Liver (tissue), 9 donors: ENCODE results near the gene AGAP5. TPM values are rescaled to one million over a fixed set of nuclear protein-coding genes. Genes with fewer than 3 reads are reported as not detected.
"Not testable (repeated sequence)": the region's sequence is repeated elsewhere in the genome, so short reads cannot be mapped to it uniquely, and the experiment has no call there.

Experiments
- DNase-seq: peaks from one replicate; pipeline ENCODE4 v3.0.0-alpha.2; 2017; ENCODE audit warnings: low spot score
- H3K27ac ChIP-seq, 2 donors: one replicate each; pipeline ENCODE4 v1.7.0; 2013; ENCODE audit warnings: inconsistent platforms in 2 of 2, low read length in 2 of 2, control low read depth in 1 of 2, low read depth in 1 of 2, mild to moderate bottlenecking in 1 of 2
- H3K27me3 ChIP-seq, 4 donors: one replicate each; pipeline versions ENCODE4 v1.6.1 to v1.7.0; 2013; ENCODE audit warnings: low read length in 3 of 4, inconsistent platforms in 1 of 4, mild to moderate bottlenecking in 1 of 4, moderate library complexity in 1 of 4; ENCODE audit not compliant: control insufficient read depth in 4 of 4, insufficient read depth in 4 of 4
- H3K36me3 ChIP-seq, 4 donors: one replicate each; pipeline versions ENCODE4 v1.6.1 to v1.7.0; 2013; ENCODE audit warnings: low read length in 3 of 4, mild to moderate bottlenecking in 3 of 4, low read depth in 1 of 4, moderate library complexity in 1 of 4; ENCODE audit not compliant: control insufficient read depth in 4 of 4, insufficient read depth in 3 of 4
- H3K4me1 ChIP-seq, 4 donors: one replicate each; pipeline versions ENCODE4 v1.6.1 to v1.7.0; 2013; ENCODE audit warnings: low read length in 3 of 4, mild to moderate bottlenecking in 3 of 4, moderate library complexity in 1 of 4; ENCODE audit not compliant: control insufficient read depth in 4 of 4, insufficient read depth in 4 of 4
- H3K4me3 ChIP-seq, 3 donors: one replicate each; pipeline versions ENCODE4 v1.6.1 to v1.7.0; 2013; ENCODE audit warnings: low read length in 3 of 3, control low read depth in 1 of 3, low read depth in 1 of 3, mild to moderate bottlenecking in 1 of 3
- H3K9ac ChIP-seq, 2 donors: one replicate each; pipeline ENCODE4 v1.7.0; 2013; ENCODE audit warnings: low read length in 2 of 2, mild to moderate bottlenecking in 2 of 2, moderate library complexity in 2 of 2, control low read depth in 1 of 2, low read depth in 1 of 2
- H3K9me3 ChIP-seq, 4 donors: one replicate each; pipeline versions ENCODE4 v1.6.1 to v1.7.0; 2013; ENCODE audit warnings: low read length in 3 of 4; ENCODE audit not compliant: control insufficient read depth in 4 of 4
- ATF3 ChIP-seq: IDR thresholded peaks from 2 replicates; pipeline ENCODE4 v1.6.1; 2016; ENCODE audit warnings: antibody characterized with exemption
- CTCF ChIP-seq: fragments of 150-350 bp; IDR thresholded peaks from 2 replicates; pipeline ENCODE4 v1.5.1; 2017; ENCODE audit warnings: improper control_type of control experiment, low read depth, low read length; ENCODE audit not compliant: missing input control
- EGR1 ChIP-seq, 2 donors: IDR thresholded peaks; 2 replicates each; pipeline ENCODE4 v1.6.1; 2016 to 2018; ENCODE audit warnings: antibody characterized with exemption in 2 of 2, low read depth in 2 of 2
- FOXA1 ChIP-seq: IDR thresholded peaks from 2 replicates; pipeline ENCODE4 v1.6.1; 2016; ENCODE audit warnings: antibody characterized with exemption
- FOXA2 ChIP-seq: IDR thresholded peaks from 2 replicates; pipeline ENCODE4 v1.6.1; 2016; ENCODE audit warnings: antibody characterized with exemption
- GABPA ChIP-seq, 2 donors: IDR thresholded peaks in 1 of 2; conservative IDR thresholded peaks in 1 of 2; 2 replicates each; pipeline ENCODE4 v1.6.1; 2016; ENCODE audit warnings: antibody characterized with exemption in 2 of 2, mild to moderate bottlenecking in 1 of 2, moderate library complexity in 1 of 2
- HNF4A ChIP-seq, 2 donors: conservative IDR thresholded peaks; 2 replicates each; pipeline ENCODE4 v1.6.1; 2016; ENCODE audit warnings: antibody characterized with exemption in 2 of 2, mild to moderate bottlenecking in 2 of 2
- HNF4G ChIP-seq: IDR thresholded peaks from 2 replicates; pipeline ENCODE4 v1.6.1; 2016; ENCODE audit warnings: antibody characterized with exemption
- JUND ChIP-seq, 2 donors: IDR thresholded peaks; 2 replicates each; pipeline ENCODE4 v1.6.1; 2016; ENCODE audit warnings: antibody characterized with exemption in 2 of 2
- MAX ChIP-seq: IDR thresholded peaks from 2 replicates; pipeline ENCODE4 v1.6.1; 2016; ENCODE audit warnings: antibody characterized with exemption
- NR2F2 ChIP-seq: IDR thresholded peaks from 2 replicates; pipeline ENCODE4 v1.6.1; 2016; ENCODE audit warnings: antibody characterized with exemption
- RAD21 ChIP-seq, 2 donors: IDR thresholded peaks; 2 replicates each; pipeline ENCODE4 v1.6.1; 2016; ENCODE audit warnings: antibody characterized with exemption in 2 of 2, mild to moderate bottlenecking in 2 of 2
- REST ChIP-seq: IDR thresholded peaks from 2 replicates; pipeline ENCODE4 v1.6.1; 2016; ENCODE audit warnings: antibody characterized with exemption, mild to moderate bottlenecking
- RXRA ChIP-seq, 2 donors: IDR thresholded peaks; 2 replicates each; pipeline ENCODE4 v1.6.1; 2017 to 2018; ENCODE audit warnings: antibody characterized with exemption in 2 of 2, mild to moderate bottlenecking in 1 of 2
- SP1 ChIP-seq: IDR thresholded peaks from 2 replicates; pipeline ENCODE4 v1.6.1; 2018; ENCODE audit warnings: antibody characterized with exemption, mild to moderate bottlenecking
- TAF1 ChIP-seq: conservative IDR thresholded peaks from 2 replicates; pipeline ENCODE4 v1.6.1; 2016; ENCODE audit warnings: antibody characterized with exemption, mild to moderate bottlenecking
- YY1 ChIP-seq: IDR thresholded peaks from 2 replicates; pipeline ENCODE4 v1.6.1; 2016; ENCODE audit warnings: antibody characterized with exemption, mild to moderate bottlenecking
- ZBTB33 ChIP-seq: IDR thresholded peaks from 2 replicates; pipeline ENCODE4 v1.6.1; 2016; ENCODE audit warnings: antibody characterized with exemption
- WGBS: extraction: QIAGEN DNeasy Blood & Tissue Kit; methylation state at CpG from one replicate; pipeline ENCODE4 v1.1.7; 2013; 5-methylcytosine and 5-hydroxymethylcytosine counted together
- polyA plus RNA-seq, 2 donors: library from polyadenylated mRNA; stranded (reverse) in 1 of 2; unstranded in 1 of 2; fragments of 200-250 nt in 1 of 2; fragments of >200 nt in 1 of 2; fragmentation: Nextera tagmentation in 1 of 2; extraction: Ambion mirVana in 1 of 2; gene quantifications; one replicate each; pipeline versions ENCODE4 v1.2.1 to v1.2.3, GENCODE V29; 2013 to 2015
- total RNA-seq, 2 donors: library from RNA; depleted of rRNA; stranded (reverse); fragments of >200 nt; gene quantifications; one replicate each; pipeline ENCODE4 v1.2.3, GENCODE V29; 2014
- donor health status: healthy.
- donor health status: healthy.
- donor health status: healthy.
- donor health status: healthy.
- donor health status: healthy.

Gene AGAP5
- total and polyA plus RNA-seq, 4 donors: 1.4 to 9.1 (median 2.5) TPM

GRCh38 chr10:73730153-73730906 is 32.4 kb upstream of the AGAP5 start:
- Histone ChIP-seq H3K27ac (peak overlapping the region; percentile 80 to 85), H3K4me1 (peaks cover 8 to 16% (median 12%) of the 10 kb centered on the region in 4 donors), H3K9me3 (no peaks in the 10 kb centered on the region), H3K27me3 (no peaks in the 10 kb centered on the region), H3K9ac (peak overlapping the region; percentile 48 to 83), H3K4me3 (peak overlapping the region; percentile 70 to 94 (median 70)), H3K36me3 (peaks cover 6 to 30% (median 14%) of the 10 kb centered on the region in 4 donors)
- under 1% methylated on average over 58 of the region's 58 CpGs for WGBS
- DNase-seq: peak; percentile 94
- TF ChIP-seq RXRA (IDR thresholded peaks at IDR 0.05) (peak in 1 of 2 donors; percentile 33), EGR1 (IDR thresholded peaks at IDR 0.05; ENCODE audit: low read depth in 2 of 2) (no peak), CTCF (no peak), RAD21 (IDR thresholded peaks at IDR 0.05) (no peak), ATF3 (no peak), JUND (IDR thresholded peaks at IDR 0.05) (no peak), FOXA2 (no peak), HNF4G (no peak), GABPA (IDR thresholded peaks at IDR 0.05 in 1 of 2, conservative IDR thresholded peaks at IDR 0.05 in 1 of 2) (peak; percentile 99 to 100), NR2F2 (no peak), HNF4A (conservative IDR thresholded peaks at IDR 0.05) (peak in 1 of 2 donors; percentile 6), TAF1 (peak; percentile 49), ZBTB33 (peak; percentile 43), SP1 (peak; percentile 40), FOXA1 (no peak), YY1 (peak; percentile 72), MAX (peak; percentile 58), REST (peak; percentile 60)

- peak overlapping the region; percentile 48 to 82 for H3K9ac ChIP-seq
- peaks cover 8 to 16% (median 12%) of the 10 kb centered on the region in 4 donors for H3K4me1 ChIP-seq
- H3K27ac ChIP-seq: peak overlapping the region; percentile 80 to 85
- peaks cover 8 to 35% (median 16%) of the 10 kb centered on the region in 4 donors for H3K36me3 ChIP-seq
- H3K4me3 ChIP-seq: peak overlapping the region; percentile 70 to 94 (median 70)
- not testable (repeated sequence) for H3K9me3 ChIP-seq, H3K27me3 ChIP-seq, DNase-seq
- WGBS: under 1% methylated on average over 9 of the region's 9 CpGs
Observed at GRCh38 chr10:73729781-73730152, 31.9 kb upstream of the AGAP5 start.
